Astrocyte (in vitro differentiated cells and primary cell): ENCODE data around the gene UGDH. TPM values are rescaled to one million over a fixed set of nuclear protein-coding genes. Genes with fewer than 3 reads are reported as not detected.

ENCODE experiments used
- DNase-seq: peaks from one replicate; pipeline ENCODE4 v3.0.0-alpha.2; 2010; ENCODE audit warnings: low read depth
- FAIRE-seq: peaks from 2 replicates; lab custom pipeline; 2011; peaks lifted over from hg19 to GRCh38; lab: Jason Lieb, UNC
- H2AFZ ChIP-seq: 2 replicates; pipeline ENCODE4 v1.6.0; 2012; ENCODE audit warnings: low read depth, low read length, inconsistent platforms
- H3K27ac ChIP-seq: 2 replicates; pipeline ENCODE4 v1.5.1; 2011; ENCODE audit warnings: low read depth, low read length, inconsistent platforms
- H3K27me3 ChIP-seq: 2 replicates; pipeline ENCODE4 v1.6.0; 2011; ENCODE audit warnings: low read length, inconsistent platforms; ENCODE audit not compliant: insufficient read depth
- H3K36me3 ChIP-seq: 2 replicates; pipeline ENCODE4 v1.5.1; 2011; ENCODE audit warnings: low read length, inconsistent platforms; ENCODE audit not compliant: insufficient read depth
- H3K4me1 ChIP-seq: 2 replicates; pipeline ENCODE4 v1.5.1; 2011; ENCODE audit warnings: low read length, inconsistent platforms; ENCODE audit not compliant: insufficient read depth
- H3K4me2 ChIP-seq: 2 replicates; pipeline ENCODE4 v1.6.0; 2012; ENCODE audit warnings: low read length, inconsistent platforms
- H3K4me3 ChIP-seq: 2 replicates; pipeline ENCODE4 v1.5.1; 2011; ENCODE audit warnings: low read depth, mild to moderate bottlenecking, low read length, inconsistent platforms; ENCODE audit not compliant: insufficient read depth
- H3K79me2 ChIP-seq: 2 replicates; pipeline ENCODE4 v1.6.0; 2012; ENCODE audit warnings: mild to moderate bottlenecking, low read length, inconsistent platforms; ENCODE audit not compliant: insufficient read depth
- H3K9ac ChIP-seq: 2 replicates; pipeline ENCODE4 v1.6.0; 2012; ENCODE audit warnings: mild to moderate bottlenecking, low read length, inconsistent platforms
- H3K9me3 ChIP-seq: 2 replicates; pipeline ENCODE4 v1.5.1; 2012; ENCODE audit warnings: low read depth, mild to moderate bottlenecking, low read length, inconsistent platforms; ENCODE audit not compliant: insufficient read depth
- H4K20me1 ChIP-seq: 2 replicates; pipeline ENCODE4 v1.6.0; 2012; ENCODE audit warnings: low read length, inconsistent platforms; ENCODE audit not compliant: insufficient read depth
- H3K27ac Mint-ChIP-seq: one replicate; pipeline ENCODE4 v1.8.0; 2021; ENCODE audit warnings: mild to moderate bottlenecking, mixed read lengths; ENCODE audit not compliant: unreplicated experiment
- H3K27me3 Mint-ChIP-seq: one replicate; pipeline ENCODE4 v1.8.0; 2021; ENCODE audit warnings: low read depth, mixed read lengths; ENCODE audit not compliant: unreplicated experiment
- H3K36me3 Mint-ChIP-seq: one replicate; pipeline ENCODE4 v1.8.0; 2021; ENCODE audit warnings: low read depth, mixed read lengths; ENCODE audit not compliant: unreplicated experiment
- H3K4me1 Mint-ChIP-seq: one replicate; pipeline ENCODE4 v1.8.0; 2021; ENCODE audit warnings: low read depth, mixed read lengths; ENCODE audit not compliant: unreplicated experiment
- H3K4me3 Mint-ChIP-seq: one replicate; pipeline ENCODE4 v1.8.0; 2021; ENCODE audit warnings: mild to moderate bottlenecking, moderate library complexity, mixed read lengths; ENCODE audit not compliant: unreplicated experiment
- H3K9me3 Mint-ChIP-seq: one replicate; pipeline ENCODE4 v1.8.0; 2021; ENCODE audit warnings: mild to moderate bottlenecking, mixed read lengths; ENCODE audit not compliant: unreplicated experiment
- CTCF ChIP-seq: IDR thresholded peaks from 2 replicates; pipeline ENCODE4 v1.5.1; 2011; ENCODE audit warnings: low read depth, mild to moderate bottlenecking, inconsistent platforms, low read length, moderate library complexity; ENCODE audit not compliant: insufficient read depth
- EZH2 ChIP-seq: IDR thresholded peaks from 2 replicates; pipeline ENCODE4 v1.6.1; 2012; ENCODE audit warnings: mild to moderate bottlenecking, low read length, inconsistent platforms; ENCODE audit not compliant: insufficient read depth
- total RNA-seq: library from RNA; stranded (reverse); gene quantifications from 2 replicates; pipeline ENCODE4 v1.2.1, GENCODE V29; 2021

UGDH gene
- total RNA-seq, 1 donor from 2014 or later = 114 TPM

GRCh38 chr4:39526765-39527295, 409 bp downstream of the UGDH start:
- H2AFZ ChIP-seq = peak overlapping the region; percentile 25
- peak; percentile 9 for DNase-seq
- no peak for FAIRE-seq
- TF ChIP-seq CTCF (no peak), EZH2 (no peak)
- peak overlapping the region; percentile 87 for H3K4me3 ChIP-seq
- no peaks in the 10 kb centered on the region for H3K27me3 ChIP-seq
- peak overlapping the region; percentile 97 for H3K27ac ChIP-seq
- Mint-ChIP-seq H3K27me3 (no peaks in the 10 kb centered on the region), H3K27ac (peak overlapping the region; percentile 97), H3K9me3 (peaks cover 17% of the 10 kb centered on the region), H3K4me1 (peaks cover 18% of the 10 kb centered on the region), H3K36me3 (peaks cover 17% of the 10 kb centered on the region), H3K4me3 (peak overlapping the region; percentile 100)
- H3K4me2 ChIP-seq = peak overlapping the region; percentile 86
- peaks cover 3% of the 10 kb centered on the region for H3K9me3 ChIP-seq
- peaks cover 25% of the 10 kb centered on the region for H3K4me1 ChIP-seq
- H3K79me2 ChIP-seq = peaks cover 73% of the 10 kb centered on the region
- peak overlapping the region; percentile 97 for H3K9ac ChIP-seq
- H3K36me3 ChIP-seq = no peaks in the 10 kb centered on the region
- peaks cover 29% of the 10 kb centered on the region for H4K20me1 ChIP-seq

GRCh38 chr4:39525822-39526690, 1.2 kb downstream of the UGDH start:
- H3K9me3 Mint-ChIP-seq = peaks cover 10% of the 10 kb centered on the region
- no peak for TF ChIP-seq CTCF
- TF ChIP-seq EZH2 = no peak
- FAIRE-seq (no peak), DNase-seq (no peak)
- H3K36me3 ChIP-seq = no peaks in the 10 kb centered on the region
- H3K4me2 ChIP-seq = peak overlapping the region; percentile 86
- peaks cover 9% of the 10 kb centered on the region for H3K36me3 Mint-ChIP-seq
- no peaks in the 10 kb centered on the region for H3K27me3 ChIP-seq
- H2AFZ ChIP-seq = no peak overlapping the region
- peak overlapping the region; percentile 87 for H3K4me3 ChIP-seq
- H3K27ac Mint-ChIP-seq = peak overlapping the region; percentile 97
- H3K4me3 Mint-ChIP-seq = peak overlapping the region; percentile 100
- peaks cover 3% of the 10 kb centered on the region for H3K9me3 ChIP-seq
- H3K4me1 ChIP-seq = peaks cover 31% of the 10 kb centered on the region
- H3K4me1 Mint-ChIP-seq = peaks cover 22% of the 10 kb centered on the region
- peaks cover 29% of the 10 kb centered on the region for H4K20me1 ChIP-seq
- H3K27me3 Mint-ChIP-seq = no peaks in the 10 kb centered on the region
- H3K79me2 ChIP-seq = peaks cover 81% of the 10 kb centered on the region
- H3K27ac ChIP-seq = peak overlapping the region; percentile 97
- peak overlapping the region; percentile 97 for H3K9ac ChIP-seq
